Fibroblast of lung (primary cell): ENCODE results near the gene UBQLN4.

Experiments
- CTCF ChIP-seq, 2 donors: IDR thresholded peaks in 1 of 2; conservative IDR thresholded peaks in 1 of 2; 1 replicate in 1 of 2; 2 replicates in 1 of 2; pipeline ENCODE4 v1.5.1; 2011 to 2012; ENCODE audit warnings: low read length in 2 of 2, control low read depth in 1 of 2, inconsistent platforms in 1 of 2, low read depth in 1 of 2, mild to moderate bottlenecking in 1 of 2
- EZH2 ChIP-seq: IDR thresholded peaks from 2 replicates; pipeline ENCODE4 v1.5.1; 2012; ENCODE audit warnings: low read length, control low read depth, mild to moderate bottlenecking; ENCODE audit errors: missing control alignments

GRCh38 chr1:156002188-156002911 is 51.2 kb downstream of the UBQLN4 start:
- no peak for TF ChIP-seq CTCF (conservative IDR thresholded peaks at IDR 0.05 in 1 of 2, IDR thresholded peaks at IDR 0.05 in 1 of 2; ENCODE audit: low read depth in 1 of 2, low read length in 2 of 2)
- no peak for TF ChIP-seq EZH2
